GM10266 (cell line): Measurements from ENCODE around the gene DPF1.

ENCODE experiments used
- DNase-seq: peaks from one replicate; pipeline ENCODE4 v3.0.0; 2012; ENCODE audit errors: extremely low spot score
- TF ChIP-seq, protein P1 (sequence below): IDR thresholded peaks from 2 replicates; pipeline ENCODE4 v1.5.1; 2012; ENCODE audit warnings: mild to moderate bottlenecking, low read depth; ENCODE audit not compliant: control insufficient read depth, insufficient read depth; ENCODE audit errors: missing control alignments

The DPF1 gene

DNA sequence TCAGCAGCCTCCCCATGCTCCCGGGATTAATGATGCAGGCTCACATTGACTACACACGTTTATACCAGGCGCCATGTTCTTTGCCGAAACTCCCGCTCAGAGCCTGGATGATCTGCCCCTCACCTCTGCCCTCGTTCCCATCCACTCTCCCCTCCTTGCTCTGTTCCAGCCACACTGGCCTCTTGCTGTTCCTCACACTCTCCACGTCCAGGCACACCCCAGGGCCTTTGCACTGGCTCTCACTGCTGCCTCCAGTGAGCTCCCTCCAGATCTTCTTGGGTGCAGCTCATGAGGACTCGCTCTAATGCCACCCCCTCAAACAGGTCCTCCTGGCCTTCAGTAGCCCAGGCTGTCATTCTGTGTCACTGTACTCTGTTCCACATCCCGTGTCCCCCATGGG lies 39.2 kb downstream of the DPF1 start:
- DNase-seq, result no peak
- TF ChIP-seq, protein P1, sequence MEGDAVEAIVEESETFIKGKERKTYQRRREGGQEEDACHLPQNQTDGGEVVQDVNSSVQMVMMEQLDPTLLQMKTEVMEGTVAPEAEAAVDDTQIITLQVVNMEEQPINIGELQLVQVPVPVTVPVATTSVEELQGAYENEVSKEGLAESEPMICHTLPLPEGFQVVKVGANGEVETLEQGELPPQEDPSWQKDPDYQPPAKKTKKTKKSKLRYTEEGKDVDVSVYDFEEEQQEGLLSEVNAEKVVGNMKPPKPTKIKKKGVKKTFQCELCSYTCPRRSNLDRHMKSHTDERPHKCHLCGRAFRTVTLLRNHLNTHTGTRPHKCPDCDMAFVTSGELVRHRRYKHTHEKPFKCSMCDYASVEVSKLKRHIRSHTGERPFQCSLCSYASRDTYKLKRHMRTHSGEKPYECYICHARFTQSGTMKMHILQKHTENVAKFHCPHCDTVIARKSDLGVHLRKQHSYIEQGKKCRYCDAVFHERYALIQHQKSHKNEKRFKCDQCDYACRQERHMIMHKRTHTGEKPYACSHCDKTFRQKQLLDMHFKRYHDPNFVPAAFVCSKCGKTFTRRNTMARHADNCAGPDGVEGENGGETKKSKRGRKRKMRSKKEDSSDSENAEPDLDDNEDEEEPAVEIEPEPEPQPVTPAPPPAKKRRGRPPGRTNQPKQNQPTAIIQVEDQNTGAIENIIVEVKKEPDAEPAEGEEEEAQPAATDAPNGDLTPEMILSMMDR, result no peak

DNA sequence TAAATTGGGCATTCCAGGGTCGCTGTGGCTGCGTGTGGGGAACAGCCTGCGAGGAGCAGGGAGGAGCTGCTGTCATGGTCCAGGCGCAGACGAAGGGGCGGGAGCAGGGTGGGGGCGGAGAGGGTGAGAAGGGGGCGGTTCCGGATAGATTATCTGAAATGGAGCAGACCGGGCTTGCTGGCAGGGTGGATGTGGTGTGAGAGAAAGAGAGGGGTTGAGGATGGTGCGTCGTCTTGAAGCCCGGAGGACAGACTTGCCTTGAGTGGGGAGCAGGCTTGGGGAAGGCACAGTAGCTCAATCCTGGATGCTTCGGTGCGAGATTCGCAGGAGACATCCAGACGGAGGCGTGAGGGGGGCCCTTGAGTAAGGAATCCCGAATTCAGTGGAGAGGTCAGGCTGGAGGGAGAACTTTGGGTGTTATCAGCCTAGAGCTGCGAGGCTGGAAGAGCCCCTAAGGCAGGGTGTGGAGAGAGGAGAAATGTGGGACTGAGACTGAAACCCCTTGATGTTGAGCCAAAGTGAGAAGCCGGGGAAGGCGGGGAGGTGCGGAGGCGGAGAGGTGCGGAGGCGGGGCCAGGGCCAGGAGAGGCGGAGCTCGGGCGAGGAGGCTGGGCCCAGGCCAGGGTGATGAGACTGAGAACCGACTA lies 40.6 kb downstream of the DPF1 start:
- no peak for DNase-seq
- TF ChIP-seq, protein P1, result no peak

DNA sequence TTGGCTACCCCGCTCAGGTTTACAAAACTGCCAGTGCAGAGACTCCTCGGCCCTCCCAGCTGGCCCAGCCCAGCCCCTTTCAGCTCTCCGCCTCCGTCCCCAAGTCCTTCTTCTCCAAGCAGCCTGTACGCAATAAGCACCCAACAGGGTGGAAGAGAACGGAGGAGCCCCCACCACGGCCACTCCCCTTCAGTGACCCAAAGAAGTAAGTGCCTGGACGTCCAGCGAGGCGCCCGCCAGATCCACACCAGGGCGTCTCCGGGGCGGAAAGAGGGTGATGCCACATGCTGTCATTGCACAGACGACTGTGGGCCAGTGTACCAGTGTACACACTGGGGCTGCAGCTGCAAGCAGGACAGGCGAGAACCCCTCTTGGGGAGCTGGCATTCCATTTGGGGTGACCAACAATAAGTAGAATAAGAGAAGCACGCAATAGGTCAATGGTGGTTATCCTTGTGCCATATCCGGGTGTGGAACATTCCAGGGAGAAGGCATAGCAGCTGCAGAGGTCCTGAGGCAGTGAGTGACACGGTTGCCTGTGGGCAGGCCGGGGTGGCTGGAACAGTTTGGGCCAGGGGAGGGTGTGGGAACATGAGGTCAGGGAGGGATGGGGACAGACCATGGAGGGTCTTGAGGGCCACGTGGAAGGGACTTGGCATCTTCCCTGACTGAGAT lies 41.3 kb downstream of the DPF1 start:
- no peak for DNase-seq
- TF ChIP-seq, protein P1, result no peak

DNA sequence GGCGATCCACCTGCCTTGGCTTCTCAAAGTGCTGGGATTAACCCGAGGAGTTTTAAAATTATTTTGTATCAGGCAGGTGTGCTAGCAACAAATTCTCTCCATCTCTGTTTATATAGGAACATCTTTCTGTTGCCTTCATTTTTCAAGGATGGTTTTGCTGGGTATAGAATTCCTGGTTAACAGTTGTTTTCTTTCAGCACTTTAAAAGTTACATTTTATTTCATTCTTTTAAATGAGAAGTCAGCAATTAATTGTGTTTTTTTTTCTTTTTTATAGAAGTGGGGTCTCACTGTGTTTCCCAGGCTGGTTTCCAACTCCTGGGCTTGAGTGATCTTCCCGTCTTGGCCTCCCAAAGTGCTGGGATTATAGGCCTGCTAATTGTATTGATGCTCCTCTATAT lies 44.0 kb downstream of the DPF1 start:
- TF ChIP-seq, protein P1, result no peak
- no peak for DNase-seq

DNA sequence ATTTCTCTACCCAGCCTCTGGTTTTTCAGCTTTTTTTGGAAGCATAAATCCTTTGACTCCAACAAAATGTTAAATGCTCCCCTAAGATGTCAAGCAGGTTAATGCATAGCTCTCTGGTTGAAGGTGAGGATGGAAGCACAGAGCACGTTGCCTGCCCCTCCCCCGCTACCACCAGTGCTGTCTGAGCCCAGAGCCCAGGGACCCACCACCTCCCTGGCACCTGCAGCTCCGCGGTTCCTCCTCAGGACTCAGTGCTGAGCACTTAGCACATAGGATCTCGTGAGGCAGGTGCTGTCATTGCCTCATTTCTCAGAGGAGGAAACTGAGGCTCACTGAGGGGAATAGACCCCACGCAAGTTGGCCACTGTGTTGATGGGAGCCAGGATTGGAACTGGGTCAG lies 48.6 kb downstream of the DPF1 start:
- DNase-seq, result no peak
- TF ChIP-seq, protein P1, result no peak

DNA sequence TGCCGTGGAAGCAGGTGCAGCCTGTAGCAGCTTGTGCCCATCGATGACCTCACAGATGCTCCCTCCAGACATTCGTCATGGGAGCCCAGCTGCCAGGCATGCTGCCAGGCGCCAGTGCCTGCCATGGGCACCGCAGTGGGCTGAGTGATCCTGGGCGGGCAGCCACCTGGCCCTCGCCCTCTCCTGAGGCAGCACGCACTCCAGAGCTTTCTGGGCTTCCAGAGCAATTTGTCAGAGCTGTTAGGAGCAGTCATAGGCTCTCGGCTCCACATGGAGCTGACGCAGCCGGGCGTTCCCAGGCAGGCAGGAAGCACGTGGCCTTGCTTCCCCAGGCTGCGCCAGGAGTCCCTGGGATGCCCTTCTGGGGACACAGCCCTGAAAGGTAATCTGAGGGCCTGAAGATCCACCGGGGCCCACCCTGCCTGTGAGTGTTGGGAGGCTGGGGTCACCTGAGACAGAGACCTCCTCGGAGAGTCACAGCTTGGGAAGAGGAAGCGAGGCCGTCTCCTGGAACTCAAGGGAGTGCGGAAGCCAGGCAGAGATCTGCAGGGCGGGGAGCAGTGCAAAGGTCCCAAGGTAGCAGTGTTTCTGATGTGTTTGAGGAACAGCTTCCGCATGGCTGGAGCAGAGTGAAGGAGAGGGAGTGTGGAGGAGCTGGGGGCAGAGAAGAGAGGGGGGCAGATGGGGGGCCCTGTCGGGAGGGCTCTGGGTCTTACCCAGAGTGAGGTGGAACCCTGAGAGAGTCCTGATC lies 50.6 kb downstream of the DPF1 start:
- DNase-seq, result no peak
- TF ChIP-seq, protein P1, result no peak

DNA sequence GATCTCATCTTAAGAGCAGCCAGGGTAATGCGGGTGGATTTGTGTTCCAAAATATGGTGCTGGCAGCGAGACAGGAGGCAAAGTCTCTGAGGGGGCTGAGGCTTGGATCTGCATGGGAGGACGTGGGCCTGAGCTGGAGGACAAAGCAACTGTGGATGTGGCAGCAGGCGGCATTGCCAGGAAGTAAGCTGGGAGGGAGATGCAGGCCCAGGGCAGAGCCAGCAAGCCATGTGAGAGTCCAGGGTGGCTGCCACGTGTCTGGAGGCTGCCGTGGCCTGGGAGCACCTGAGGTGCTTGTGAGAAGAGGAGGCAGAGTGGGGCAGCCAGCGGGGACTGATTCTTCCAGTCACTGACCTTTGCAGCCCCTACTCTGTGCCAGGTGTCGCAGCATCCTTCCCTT lies 52.0 kb downstream of the DPF1 start:
- TF ChIP-seq, protein P1, result no peak

More for the DNA sequence above, 52.0 kb downstream of the DPF1 start:
- DNase-seq, result no peak
